GM12878 (cell line): Measurements from ENCODE around the gene FAM193B. TPM values are rescaled to one million over a fixed set of nuclear protein-coding genes. Genes with fewer than 3 reads are reported as not detected.

Source experiments
- ATAC-seq: fragments of 200-7000 bp; cut with Tn5 transposase; 3 replicates; pipeline ENCODE4 v1.9.1; 2020; ENCODE audit warnings: mild to moderate bottlenecking, moderate library complexity
- BruUV-seq: library from RNA; stranded (reverse); fragments of 400-500 nt; replicated peaks from 2 replicates; lab custom pipeline; 2021; lab: Mats Ljungman, UMichigan
- CTCF ChIA-PET: fragments of 300-600 bp; sonication (Branson Sonifier 250); formaldehyde crosslinking; extraction: SDS; loops from one replicate; lab custom pipeline; 2021; ENCODE audit warnings: inconsistent platforms; lab: Yijun Ruan, JAX
- POLR2A ChIA-PET: fragments of 350-600 bp; formaldehyde crosslinking; extraction: SDS; loops from one replicate; lab custom pipeline; 2021; ENCODE audit warnings: inconsistent platforms; lab: Charles Lee
- RAD21 ChIA-PET: fragments of 300-600 bp; sonication (Branson Sonifier 250); formaldehyde crosslinking; loops from one replicate; lab custom pipeline; 2023; ENCODE audit warnings: antibody characterized with exemption; ENCODE audit not compliant: unreplicated experiment; lab: Charles Lee
- SMC1A ChIA-PET: fragments of 300-600 bp; sonication (Branson Sonifier 250); formaldehyde crosslinking; loops from one replicate; lab custom pipeline; 2023; ENCODE audit not compliant: unreplicated experiment, uncharacterized antibody; lab: Charles Lee
- DNase-seq: peaks from one replicate; pipeline ENCODE4 v3.0.0-alpha.2; 2011; ENCODE audit warnings: low read depth, low spot score
- FAIRE-seq: peaks from 3 replicates; lab custom pipeline; 2011; peaks lifted over from hg19 to GRCh38; lab: Jason Lieb, UNC
- H2AFZ ChIP-seq: 2 replicates; pipeline ENCODE4 v1.6.0; 2011; ENCODE audit warnings: low read depth, low read length, control low read depth; ENCODE audit not compliant: control insufficient read depth
- H3K27ac ChIP-seq: 2 replicates; pipeline ENCODE4 v1.5.1; 2011; ENCODE audit warnings: control low read depth; ENCODE audit not compliant: control insufficient read depth, insufficient read depth
- H3K27me3 ChIP-seq, 2 experiments: replicated peaks in 1 of 2; 2 replicates each; pipeline versions ENCODE4 v1.6.0 to v1.6.1; 2011; ENCODE audit warnings: low read length in 1 of 2; ENCODE audit not compliant: control insufficient read depth in 2 of 2, insufficient read depth in 2 of 2
- H3K36me3 ChIP-seq, 2 experiments: 2 replicates each; pipeline ENCODE4 v1.5.1; 2011; ENCODE audit warnings: low read length in 1 of 2; ENCODE audit not compliant: control insufficient read depth in 2 of 2, insufficient read depth in 2 of 2
- H3K4me1 ChIP-seq: 2 replicates; pipeline ENCODE4 v1.6.1; 2011; ENCODE audit warnings: mild to moderate bottlenecking, low read length, moderate library complexity, mixed read lengths; ENCODE audit not compliant: control insufficient read depth, insufficient read depth
- H3K4me2 ChIP-seq: 2 replicates; pipeline ENCODE4 v1.6.0; 2011; ENCODE audit warnings: control low read depth; ENCODE audit not compliant: control insufficient read depth, insufficient read depth
- H3K4me3 ChIP-seq: fragments of 200-600 bp; sonication (generic); 2 replicates; pipeline ENCODE4 v1.5.1; 2016
- H3K79me2 ChIP-seq: 2 replicates; pipeline ENCODE4 v1.6.0; 2011; ENCODE audit warnings: low read length; ENCODE audit not compliant: control insufficient read depth, insufficient read depth
- H3K9ac ChIP-seq: 2 replicates; pipeline ENCODE4 v1.8.0; 2011; ENCODE audit warnings: low read length, control low read depth, mixed read lengths; ENCODE audit not compliant: control insufficient read depth, insufficient read depth
- H3K9me3 ChIP-seq: replicated peaks from 3 replicates; pipeline ENCODE4 v1.5.1; 2011; ENCODE audit warnings: mild to moderate bottlenecking, low read length; ENCODE audit not compliant: control insufficient read depth, insufficient read depth
- H4K20me1 ChIP-seq: 2 replicates; pipeline ENCODE4 v1.6.0; 2011; ENCODE audit not compliant: control insufficient read depth, insufficient read depth
- ATF2 ChIP-seq: IDR thresholded peaks from 2 replicates; pipeline ENCODE4 v1.6.1; 2012; ENCODE audit warnings: low read length, inconsistent platforms
- CBX5 ChIP-seq: sonication (generic); IDR thresholded peaks from 2 replicates; pipeline ENCODE4 v1.6.1; 2016; ENCODE audit warnings: low read depth, moderate library complexity, mild to moderate bottlenecking, inconsistent platforms
- CEBPZ ChIP-seq: fragments of 150-350 bp; IDR thresholded peaks from 2 replicates; pipeline ENCODE4 v1.6.1; 2016; ENCODE audit warnings: low read depth, low read length
- IRF4 ChIP-seq: IDR thresholded peaks from 2 replicates; pipeline ENCODE4 v1.6.1; 2011; ENCODE audit warnings: low read depth, low read length
- NRF1 ChIP-seq: conservative IDR thresholded peaks from 2 replicates; pipeline ENCODE4 v1.6.1; 2011; ENCODE audit warnings: mild to moderate bottlenecking, low read depth, low read length, improper control_type of control experiment
- RUNX3 ChIP-seq: IDR thresholded peaks from 2 replicates; pipeline ENCODE4 v1.6.1; 2012; ENCODE audit warnings: low read length, inconsistent platforms
- STAT1 ChIP-seq: fragments of 450-650 bp; conservative IDR thresholded peaks from 2 replicates; pipeline ENCODE4 v1.6.1; 2014; ENCODE audit warnings: antibody characterized with exemption, mild to moderate bottlenecking
- TCF12 ChIP-seq: IDR thresholded peaks from 2 replicates; pipeline ENCODE4 v1.6.1; 2011; ENCODE audit warnings: low read depth, mild to moderate bottlenecking, low read length
- ZNF274 ChIP-seq: IDR thresholded peaks from one replicate; pipeline ENCODE4 v1.8.0; 2011; ENCODE audit not compliant: insufficient read length, insufficient read depth
- WGBS: methylation state at CpG from one replicate; pipeline ENCODE4 v1.1.6; 2016; ENCODE audit warnings: low lambda C conversion rate; ENCODE audit not compliant: insufficient replicate concordance, insufficient coverage; ENCODE audit errors: missing lambda C conversion rate; 5-methylcytosine and 5-hydroxymethylcytosine counted together
- in situ Hi-C: fragments of 300-500 bp; cut with MboI; formaldehyde crosslinking; loops from 9 replicates; pipeline ENCODE4 v1.14.3; 2018; ENCODE audit warnings: mixed read lengths
- intact Hi-C: fragments of 100-400 bp; cut with micrococcal nuclease; formaldehyde crosslinking; loops from one replicate; pipeline ENCODE4 v1.14.2; 2022; ENCODE audit not compliant: unreplicated experiment
- polyA plus RNA-seq, 11 experiments: library from polyadenylated mRNA; depleted of rRNA in 4 of 11; unstranded in 6 of 11; stranded (reverse) in 5 of 11; fragments of >200 nt; fragmentation: Nextera tagmentation in 4 of 11; fragmentation: Illumina TruSeq in 1 of 11; extraction: Ambion mirVana in 4 of 11; extraction: Trizol in 1 of 11; gene quantifications; 1 replicate in 1 of 11; 2 replicates in 10 of 11; pipeline versions ENCODE4 v1.2.1 to v1.2.3, GENCODE V29; 2011 to 2016; ENCODE audit warnings: inconsistent platforms in 2 of 11, missing spikeins in 2 of 11, low read depth in 1 of 11
- total RNA-seq, 4 experiments: library from RNA; depleted of rRNA in 3 of 4; stranded (reverse); fragments of >200 nt in 3 of 4; fragmentation: Illumina TruSeq in 1 of 4; extraction: Trizol in 1 of 4; gene quantifications; 2 replicates each; pipeline versions ENCODE4 v1.2.1 to v1.2.3, GENCODE V29; 2013 to 2021
- TF ChIP-seq, protein P1 (sequence below): IDR thresholded peaks from 2 replicates; pipeline ENCODE4 v1.6.1; 2011; ENCODE audit warnings: mild to moderate bottlenecking, low read depth, low read length, moderate library complexity; ENCODE audit not compliant: insufficient replicate concordance
- TF ChIP-seq, protein P2 (sequence below): fragments of 150-350 bp; IDR thresholded peaks from 2 replicates; pipeline ENCODE4 v1.6.1; 2014; ENCODE audit warnings: mild to moderate bottlenecking, low read depth, low read length

Gene FAM193B
- total and polyA plus RNA-seq, 10 of the 15 experiments (the other 5 are each of a cell fraction or from before 2014, with no cell fraction given): 3.3 to 47.0 (median 25.1) TPM

DNA sequence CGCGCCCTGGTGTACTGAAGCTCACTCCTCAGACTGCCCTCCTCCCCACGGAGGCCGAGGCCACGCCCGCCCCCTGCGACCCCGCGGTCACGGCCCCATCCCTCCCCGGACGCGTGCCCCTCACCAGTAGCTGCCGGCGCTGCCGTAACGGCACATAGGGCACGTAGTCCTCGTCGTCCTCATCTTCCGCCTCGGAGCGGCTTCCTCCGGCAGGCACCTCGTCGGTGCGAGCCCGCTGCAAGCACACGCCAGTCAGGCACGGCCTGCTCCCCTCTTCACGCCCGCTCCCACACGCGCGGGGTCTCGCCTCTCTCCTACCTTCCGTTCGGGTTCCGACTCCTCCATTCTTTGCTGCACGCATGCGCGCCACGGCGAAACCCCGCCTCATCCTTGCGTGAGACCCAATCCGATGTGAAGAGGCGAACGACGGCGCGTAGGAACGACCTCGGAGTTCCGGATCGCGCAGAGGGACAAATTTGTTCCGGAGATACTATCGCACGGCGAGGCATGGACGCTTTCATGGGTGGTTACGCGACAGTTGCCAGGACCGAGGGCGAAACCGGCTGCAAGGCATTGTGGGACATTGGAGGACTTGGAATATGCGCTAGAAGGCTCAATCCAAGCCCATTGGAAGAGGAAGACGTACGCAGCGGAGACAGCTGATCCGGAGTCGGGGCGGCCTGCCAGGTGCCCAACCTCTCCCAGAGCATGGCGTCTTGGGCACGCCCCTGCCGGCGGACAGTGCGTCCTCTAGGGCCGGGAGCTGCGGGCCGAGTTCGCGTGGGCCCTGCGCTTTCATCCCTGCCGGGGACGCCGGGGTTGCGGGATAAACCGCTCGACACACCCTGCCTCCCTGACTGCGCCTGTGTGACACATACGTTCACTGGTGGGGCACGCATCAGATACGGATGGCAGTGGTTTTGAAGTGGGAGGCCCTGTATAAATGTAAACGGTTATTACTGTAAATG is 37.5 kb downstream of the FAM193B start, which contains the start of gene DDX41 (continued):
- TF ChIP-seq IRF4 (0 out of 2 replicates have a peak, but pooled peaks have one; percentile 45), TCF12 (peak; percentile 29)

DNA sequence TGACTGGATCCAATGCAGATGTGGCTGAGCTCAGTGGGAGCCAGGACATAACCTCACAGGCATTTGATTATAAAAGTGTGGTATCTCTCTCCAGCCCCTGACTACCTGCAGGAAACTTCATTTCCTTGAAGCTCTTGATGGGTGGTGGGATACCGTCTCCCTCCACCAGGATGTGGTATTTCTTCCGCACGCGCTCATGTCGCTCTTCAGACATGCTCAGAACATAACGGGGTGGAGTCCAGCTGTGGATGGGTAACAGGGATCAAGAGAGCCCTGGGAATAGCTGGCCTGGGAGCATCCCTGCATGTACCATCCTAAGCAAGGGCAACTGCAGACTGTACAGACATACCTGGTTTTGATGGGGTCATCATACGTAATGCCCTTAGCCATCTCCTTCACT is 38.8 kb downstream of the FAM193B start:
- Histone ChIP-seq H4K20me1 (no peaks in the 10 kb centered on the region), H3K4me1 (peaks cover 25% of the 10 kb centered on the region), H3K9me3 (no peaks in the 10 kb centered on the region), H3K79me2 (peaks cover 28% of the 10 kb centered on the region), H3K27ac (peak overlapping the region; percentile 66; the same call in 1 of the 2 replicates), H3K4me2 (peak overlapping the region; percentile 56), H2AFZ (no peak overlapping the region), H3K36me3 (peaks cover 23 to 39% of the 10 kb centered on the region in 2 experiments; a peak in 3 of 4 replicates), H3K9ac (peak overlapping the region; percentile 77), H3K27me3 (no peaks in the 10 kb centered on the region), H3K4me3 (peak overlapping the region; percentile 77)
- ChIA-PET POLR2A (interaction anchor here (1.0 to 1.2 kb wide), 4 partner anchors 9 to 638 kb away, joined by 3 to 6 read pairs (median 4); partner anchors contain the start of genes GRK6 and NHP2), RAD21 (interaction anchor here (1.3 kb wide), 1 partner anchor 14 kb away, joined by 3 read pairs; no protein-coding TSS in a partner anchor), CTCF (interaction anchor here (0.6 to 1.1 kb wide), 3 partner anchors 14 to 461 kb away, joined by 3 to 4 read pairs (median 3); no protein-coding TSS in a partner anchor), SMC1A (interaction anchor here (0.6 to 1.5 kb wide), 2 partner anchors 13 to 28 kb away, joined by 3 to 4 read pairs; no protein-coding TSS in a partner anchor)
- intact Hi-C loops (loop anchor here (5.0 kb wide), 1 partner anchor 37 kb away; the partner anchor contains the start of gene FAM193B), in situ Hi-C loops (no loop called here)
- no TSS peak for BruUV-seq
- FAIRE-seq: peak; percentile 38
- no peak for DNase-seq
- WGBS: 87% methylated on average over 7 of the region's 7 CpGs
- no peak for ATAC-seq
- TF ChIP-seq ATF2 (no peak), CBX5 (no peak), RUNX3 (no peak), CEBPZ (no peak), STAT1 (no peak), ZNF274 (no peak), NRF1 (no peak)
- TF ChIP-seq, protein P1, sequence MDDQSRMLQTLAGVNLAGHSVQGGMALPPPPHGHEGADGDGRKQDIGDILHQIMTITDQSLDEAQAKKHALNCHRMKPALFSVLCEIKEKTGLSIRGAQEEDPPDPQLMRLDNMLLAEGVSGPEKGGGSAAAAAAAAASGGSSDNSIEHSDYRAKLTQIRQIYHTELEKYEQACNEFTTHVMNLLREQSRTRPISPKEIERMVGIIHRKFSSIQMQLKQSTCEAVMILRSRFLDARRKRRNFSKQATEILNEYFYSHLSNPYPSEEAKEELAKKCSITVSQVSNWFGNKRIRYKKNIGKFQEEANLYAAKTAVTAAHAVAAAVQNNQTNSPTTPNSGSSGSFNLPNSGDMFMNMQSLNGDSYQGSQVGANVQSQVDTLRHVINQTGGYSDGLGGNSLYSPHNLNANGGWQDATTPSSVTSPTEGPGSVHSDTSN: no peak
- TF ChIP-seq, protein P2, sequence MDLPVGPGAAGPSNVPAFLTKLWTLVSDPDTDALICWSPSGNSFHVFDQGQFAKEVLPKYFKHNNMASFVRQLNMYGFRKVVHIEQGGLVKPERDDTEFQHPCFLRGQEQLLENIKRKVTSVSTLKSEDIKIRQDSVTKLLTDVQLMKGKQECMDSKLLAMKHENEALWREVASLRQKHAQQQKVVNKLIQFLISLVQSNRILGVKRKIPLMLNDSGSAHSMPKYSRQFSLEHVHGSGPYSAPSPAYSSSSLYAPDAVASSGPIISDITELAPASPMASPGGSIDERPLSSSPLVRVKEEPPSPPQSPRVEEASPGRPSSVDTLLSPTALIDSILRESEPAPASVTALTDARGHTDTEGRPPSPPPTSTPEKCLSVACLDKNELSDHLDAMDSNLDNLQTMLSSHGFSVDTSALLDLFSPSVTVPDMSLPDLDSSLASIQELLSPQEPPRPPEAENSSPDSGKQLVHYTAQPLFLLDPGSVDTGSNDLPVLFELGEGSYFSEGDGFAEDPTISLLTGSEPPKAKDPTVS: no peak
